ENCODE results near the gene ANOS1. TPM values are rescaled to one million over a fixed set of nuclear protein-coding genes. Genes with fewer than 3 reads are reported as not detected.

ANOS1 gene
- total RNA-seq, 2 experiments from 2014 or later = not detected

DNA sequence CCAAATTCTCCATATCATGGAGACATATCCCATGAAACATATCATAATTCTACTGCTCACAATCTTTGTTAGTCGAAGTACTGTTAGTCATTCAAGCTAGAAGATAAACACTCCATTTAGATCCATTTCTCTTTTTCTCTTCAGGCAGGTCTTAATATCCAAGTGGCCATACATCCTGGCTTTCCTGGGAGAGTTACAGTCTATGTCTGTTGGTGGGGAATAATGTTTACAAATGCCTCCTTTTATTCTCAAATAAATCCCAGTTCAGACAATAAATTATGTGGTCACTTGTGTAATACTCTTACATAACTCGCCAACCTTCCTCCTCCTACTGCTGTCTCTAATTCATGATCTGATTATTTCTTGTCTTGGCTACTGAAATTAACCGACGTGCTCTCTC is 185.2 kb downstream of the ANOS1 start:
- ChIA-PET CTCF (no interaction called here), POLR2A (no interaction called here)
- Mint-ChIP-seq H3K4me3 (no peak overlapping the region), H3K4me1 (ENCODE audit: low read depth) (no peaks in the 10 kb centered on the region), H3K27ac (no peak overlapping the region), H3K36me3 (ENCODE audit: low read depth) (no peaks in the 10 kb centered on the region), H3K27me3 (no peaks in the 10 kb centered on the region), H3K9me3 (peaks cover 5% of the 10 kb centered on the region)
- Histone ChIP-seq H3K27me3 (ENCODE audit: control insufficient read depth in 1 of 2, insufficient read depth in 2 of 2, low read length in 2 of 2) (no peaks in the 10 kb centered on the region), H3K36me3 (ENCODE audit: insufficient read depth, low read length) (no peaks in the 10 kb centered on the region), H3K4me3 (ENCODE audit: low read length) (no peak overlapping the region), H3K4me1 (ENCODE audit: insufficient read depth, low read length) (no peaks in the 10 kb centered on the region), H3K9me3 (ENCODE audit: control insufficient read depth in 1 of 2, insufficient read depth in 1 of 2, low read length in 2 of 2) (no peaks in the 10 kb centered on the region), H3K27ac (ENCODE audit: low read depth in 1 of 2, low read length in 2 of 2) (no peak overlapping the region)
- TF ChIP-seq, protein P1, sequence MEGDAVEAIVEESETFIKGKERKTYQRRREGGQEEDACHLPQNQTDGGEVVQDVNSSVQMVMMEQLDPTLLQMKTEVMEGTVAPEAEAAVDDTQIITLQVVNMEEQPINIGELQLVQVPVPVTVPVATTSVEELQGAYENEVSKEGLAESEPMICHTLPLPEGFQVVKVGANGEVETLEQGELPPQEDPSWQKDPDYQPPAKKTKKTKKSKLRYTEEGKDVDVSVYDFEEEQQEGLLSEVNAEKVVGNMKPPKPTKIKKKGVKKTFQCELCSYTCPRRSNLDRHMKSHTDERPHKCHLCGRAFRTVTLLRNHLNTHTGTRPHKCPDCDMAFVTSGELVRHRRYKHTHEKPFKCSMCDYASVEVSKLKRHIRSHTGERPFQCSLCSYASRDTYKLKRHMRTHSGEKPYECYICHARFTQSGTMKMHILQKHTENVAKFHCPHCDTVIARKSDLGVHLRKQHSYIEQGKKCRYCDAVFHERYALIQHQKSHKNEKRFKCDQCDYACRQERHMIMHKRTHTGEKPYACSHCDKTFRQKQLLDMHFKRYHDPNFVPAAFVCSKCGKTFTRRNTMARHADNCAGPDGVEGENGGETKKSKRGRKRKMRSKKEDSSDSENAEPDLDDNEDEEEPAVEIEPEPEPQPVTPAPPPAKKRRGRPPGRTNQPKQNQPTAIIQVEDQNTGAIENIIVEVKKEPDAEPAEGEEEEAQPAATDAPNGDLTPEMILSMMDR (IDR thresholded peaks at IDR 0.05) = no peak
- ATAC-seq (ENCODE audit: poor library complexity) = no peak
- DNase-seq = no peak
- intact Hi-C loops (cut with DNase I, micrococcal nuclease) = no loop called here

DNA sequence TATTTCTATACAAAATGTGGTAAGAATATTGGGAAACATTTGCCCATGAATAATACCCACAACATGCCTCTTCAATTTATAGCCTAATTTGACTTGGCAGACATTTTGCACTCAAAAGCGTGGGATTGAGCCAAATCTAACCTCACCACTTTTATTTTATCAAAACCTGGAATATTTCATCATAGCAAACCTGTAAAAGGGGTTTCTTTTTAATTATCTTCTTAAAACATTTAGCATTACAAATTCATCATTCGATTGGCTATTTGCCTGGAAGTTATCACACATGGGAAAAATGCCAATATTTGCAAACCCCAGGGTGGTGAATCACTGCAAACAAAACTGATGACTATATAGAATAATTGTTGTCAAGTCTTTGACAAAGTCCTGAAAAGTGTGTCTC is 211.1 kb downstream of the ANOS1 start:
- ChIA-PET CTCF (no interaction called here), POLR2A (no interaction called here)
- TF ChIP-seq, protein P1 (IDR thresholded peaks at IDR 0.05) = no peak
- Mint-ChIP-seq H3K36me3 (ENCODE audit: low read depth) (no peaks in the 10 kb centered on the region), H3K27ac (no peak overlapping the region), H3K27me3 (no peaks in the 10 kb centered on the region), H3K4me1 (ENCODE audit: low read depth) (no peaks in the 10 kb centered on the region), H3K4me3 (no peak overlapping the region), H3K9me3 (no peaks in the 10 kb centered on the region)
- intact Hi-C loops (cut with DNase I, micrococcal nuclease) = no loop called here
- H3K9me3 ChIP-seq (ENCODE audit: control insufficient read depth in 1 of 2, insufficient read depth in 1 of 2, low read length in 2 of 2) = no peaks in the 10 kb centered on the region
- no peak overlapping the region for H3K27ac ChIP-seq (ENCODE audit: low read depth in 1 of 2, low read length in 2 of 2)
- H3K4me3 ChIP-seq (ENCODE audit: low read length) = no peak overlapping the region
- no peaks in the 10 kb centered on the region for H3K36me3 ChIP-seq (ENCODE audit: insufficient read depth, low read length)
- DNase-seq (no peak), ATAC-seq (ENCODE audit: poor library complexity) (no peak)
- no peaks in the 10 kb centered on the region for H3K4me1 ChIP-seq (ENCODE audit: insufficient read depth, low read length)
- no peaks in the 10 kb centered on the region for H3K27me3 ChIP-seq (ENCODE audit: control insufficient read depth in 1 of 2, insufficient read depth in 2 of 2, low read length in 2 of 2)

DNA sequence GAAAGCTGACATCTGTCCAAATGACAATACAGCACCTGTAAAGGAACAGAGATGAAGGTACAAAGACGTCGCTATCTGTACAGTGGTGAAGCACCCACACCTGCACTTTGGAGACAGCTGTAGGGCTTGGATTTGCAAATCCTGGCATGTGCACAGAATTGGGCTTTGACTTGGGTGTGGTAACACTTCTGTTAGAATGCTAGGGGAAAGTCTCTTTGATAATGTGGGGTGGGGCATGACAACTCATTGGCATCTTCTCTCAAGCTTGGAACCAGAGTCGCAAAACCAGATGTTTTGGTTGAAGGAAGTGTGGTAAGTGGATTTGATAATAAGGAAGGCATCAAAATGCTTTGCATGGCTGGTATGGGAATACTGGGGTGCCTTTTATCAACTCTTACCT is 211.8 kb downstream of the ANOS1 start:
- H3K36me3 ChIP-seq (ENCODE audit: insufficient read depth, low read length) = no peaks in the 10 kb centered on the region
- Mint-ChIP-seq H3K4me3 (no peak overlapping the region), H3K4me1 (ENCODE audit: low read depth) (no peaks in the 10 kb centered on the region), H3K27me3 (no peaks in the 10 kb centered on the region), H3K36me3 (ENCODE audit: low read depth) (no peaks in the 10 kb centered on the region), H3K27ac (no peak overlapping the region), H3K9me3 (no peaks in the 10 kb centered on the region)
- TF ChIP-seq, protein P1 (IDR thresholded peaks at IDR 0.05) = no peak
- DNase-seq (no peak), ATAC-seq (ENCODE audit: poor library complexity) (no peak)
- POLR2A ChIA-PET = no interaction called here
- intact Hi-C loops (cut with DNase I, micrococcal nuclease) = no loop called here
- no peaks in the 10 kb centered on the region for H3K27me3 ChIP-seq (ENCODE audit: control insufficient read depth in 1 of 2, insufficient read depth in 2 of 2, low read length in 2 of 2)
- H3K9me3 ChIP-seq (ENCODE audit: control insufficient read depth in 1 of 2, insufficient read depth in 1 of 2, low read length in 2 of 2) = no peaks in the 10 kb centered on the region
- no peaks in the 10 kb centered on the region for H3K4me1 ChIP-seq (ENCODE audit: insufficient read depth, low read length)
- no peak overlapping the region for H3K27ac ChIP-seq (ENCODE audit: low read depth in 1 of 2, low read length in 2 of 2)
- H3K4me3 ChIP-seq (ENCODE audit: low read length) = no peak overlapping the region
- CTCF ChIA-PET = no interaction called here

All from CD4-positive, alpha-beta T cell (primary cell).